ENCODE data around the gene SAMD14. TPM values are rescaled to one million over a fixed set of nuclear protein-coding genes. Genes with fewer than 3 reads are reported as not detected.
A peak's percentile ranks its signal among the peaks of the same experiment; 100 is the strongest.

Gene SAMD14
- 26.6 TPM for polyA plus RNA-seq (2013, experiment 1 of 2)
- 18.7 TPM for polyA plus RNA-seq (2013, experiment 2 of 2)

GRCh38 chr17:50129728-50130558 lies at the start of gene SAMD14:
SAMD14 (minus strand) TSS chr17:50130160; CDS start chr17:50124959, 5,201 bp downstream.
- peaks cover 7% of the 10 kb centered on the region for H3K36me3 ChIP-seq (ENCODE audit: control insufficient read depth, insufficient read depth, low read length)
- H3K4me1 ChIP-seq (ENCODE audit: control insufficient read depth, insufficient read depth, low read length, poor library complexity, severe bottlenecking) = peaks cover 29% of the 10 kb centered on the region
- peak within 1 kb of the TSS; percentile 58 for H3K4me3 ChIP-seq (ENCODE audit: extremely low read depth, insufficient read depth, low read length, poor library complexity, severe bottlenecking)
- H3K27ac ChIP-seq (ENCODE audit: low read depth, low read length, severe bottlenecking) = peak within 1 kb of the TSS; percentile 23
- no peaks in the 10 kb centered on the region for H3K9me3 ChIP-seq (ENCODE audit: control insufficient read depth, low read length)
- 1 to 2% methylated on average over 21 to 43 of the region's 84 CpGs for WGBS, 2 experiments (ENCODE audit: insufficient coverage in 2 of 2)

- WGBS, 2 experiments (ENCODE audit: insufficient coverage in 2 of 2) = 7 to 11% methylated on average over 18 to 21 of the region's 22 CpGs
- no peak overlapping the region for H3K4me3 ChIP-seq (ENCODE audit: extremely low read depth, insufficient read depth, low read length, poor library complexity, severe bottlenecking)
- H3K27ac ChIP-seq (ENCODE audit: low read depth, low read length, severe bottlenecking) = peak overlapping the region; percentile 87
Observed at GRCh38 chr17:50177983-50178834, 48.2 kb upstream of the SAMD14 start.

GRCh38 chr17:50177476-50177875 lies 47.5 kb upstream of the SAMD14 start:
- H3K27ac ChIP-seq (ENCODE audit: low read depth, low read length, severe bottlenecking) = peak overlapping the region; percentile 87

More at GRCh38 chr17:50177983-50178834, 48.2 kb upstream of the SAMD14 start:
- H3K9me3 ChIP-seq (ENCODE audit: control insufficient read depth, low read length) = no peaks in the 10 kb centered on the region
- H3K36me3 ChIP-seq (ENCODE audit: control insufficient read depth, insufficient read depth, low read length) = no peaks in the 10 kb centered on the region
- H3K4me1 ChIP-seq (ENCODE audit: control insufficient read depth, insufficient read depth, low read length, poor library complexity, severe bottlenecking) = peaks cover 35% of the 10 kb centered on the region

GRCh38 chr17:50176559-50177357 lies 46.8 kb upstream of the SAMD14 start:
- WGBS, 2 experiments (ENCODE audit: insufficient coverage in 2 of 2) = 87 to 90% methylated on average over 13 to 19 of the region's 20 CpGs
- Histone ChIP-seq H3K9me3 (ENCODE audit: control insufficient read depth, low read length) (no peaks in the 10 kb centered on the region), H3K27ac (ENCODE audit: low read depth, low read length, severe bottlenecking) (no peak overlapping the region), H3K36me3 (ENCODE audit: control insufficient read depth, insufficient read depth, low read length) (no peaks in the 10 kb centered on the region), H3K4me1 (ENCODE audit: control insufficient read depth, insufficient read depth, low read length, poor library complexity, severe bottlenecking) (peaks cover 42% of the 10 kb centered on the region), H3K4me3 (ENCODE audit: extremely low read depth, insufficient read depth, low read length, poor library complexity, severe bottlenecking) (no peak overlapping the region)

More at GRCh38 chr17:50177476-50177875, 47.5 kb upstream of the SAMD14 start:
- WGBS, 2 experiments (ENCODE audit: insufficient coverage in 2 of 2) = 90 to 96% methylated on average over 7 to 8 of the region's 10 CpGs
- Histone ChIP-seq H3K36me3 (ENCODE audit: control insufficient read depth, insufficient read depth, low read length) (no peaks in the 10 kb centered on the region), H3K4me1 (ENCODE audit: control insufficient read depth, insufficient read depth, low read length, poor library complexity, severe bottlenecking) (peaks cover 42% of the 10 kb centered on the region), H3K9me3 (ENCODE audit: control insufficient read depth, low read length) (no peaks in the 10 kb centered on the region), H3K4me3 (ENCODE audit: extremely low read depth, insufficient read depth, low read length, poor library complexity, severe bottlenecking) (no peak overlapping the region)

- H3K36me3 ChIP-seq (ENCODE audit: control insufficient read depth, insufficient read depth, low read length) = no peaks in the 10 kb centered on the region
- no peak overlapping the region for H3K4me3 ChIP-seq (ENCODE audit: extremely low read depth, insufficient read depth, low read length, poor library complexity, severe bottlenecking)
- 95 to 97% methylated on average over 11 to 12 of the region's 16 CpGs for WGBS, 2 experiments (ENCODE audit: insufficient coverage in 2 of 2)
- no peak overlapping the region for H3K27ac ChIP-seq (ENCODE audit: low read depth, low read length, severe bottlenecking)
- no peaks in the 10 kb centered on the region for H3K9me3 ChIP-seq (ENCODE audit: control insufficient read depth, low read length)
- H3K4me1 ChIP-seq (ENCODE audit: control insufficient read depth, insufficient read depth, low read length, poor library complexity, severe bottlenecking) = peaks cover 42% of the 10 kb centered on the region
Observed at GRCh38 chr17:50175035-50175807, 45.3 kb upstream of the SAMD14 start.

GRCh38 chr17:50174444-50174843 lies 44.5 kb upstream of the SAMD14 start:
- H3K4me3 ChIP-seq (ENCODE audit: extremely low read depth, insufficient read depth, low read length, poor library complexity, severe bottlenecking) = no peak overlapping the region
- WGBS, 2 experiments (ENCODE audit: insufficient coverage in 2 of 2) = 90% methylated on average over 5 of the region's 6 CpGs; no CpG with 5 or more reads in 1 of the 2 experiments
- H3K4me1 ChIP-seq (ENCODE audit: control insufficient read depth, insufficient read depth, low read length, poor library complexity, severe bottlenecking) = peaks cover 42% of the 10 kb centered on the region
- H3K27ac ChIP-seq (ENCODE audit: low read depth, low read length, severe bottlenecking) = no peak overlapping the region
- no peaks in the 10 kb centered on the region for H3K9me3 ChIP-seq (ENCODE audit: control insufficient read depth, low read length)
- H3K36me3 ChIP-seq (ENCODE audit: control insufficient read depth, insufficient read depth, low read length) = no peaks in the 10 kb centered on the region

- Histone ChIP-seq H3K9me3 (ENCODE audit: control insufficient read depth, low read length) (no peaks in the 10 kb centered on the region), H3K36me3 (ENCODE audit: control insufficient read depth, insufficient read depth, low read length) (no peaks in the 10 kb centered on the region), H3K27ac (ENCODE audit: low read depth, low read length, severe bottlenecking) (peak overlapping the region; percentile 73), H3K4me3 (ENCODE audit: extremely low read depth, insufficient read depth, low read length, poor library complexity, severe bottlenecking) (no peak overlapping the region), H3K4me1 (ENCODE audit: control insufficient read depth, insufficient read depth, low read length, poor library complexity, severe bottlenecking) (peaks cover 38% of the 10 kb centered on the region)
- 58 to 62% methylated on average over 6 of the region's 10 CpGs for WGBS, 2 experiments (ENCODE audit: insufficient coverage in 2 of 2)
Observed at GRCh38 chr17:50173335-50173941, 43.5 kb upstream of the SAMD14 start.

- Histone ChIP-seq H3K4me1 (ENCODE audit: control insufficient read depth, insufficient read depth, low read length, poor library complexity, severe bottlenecking) (peaks cover 33% of the 10 kb centered on the region), H3K36me3 (ENCODE audit: control insufficient read depth, insufficient read depth, low read length) (no peaks in the 10 kb centered on the region), H3K9me3 (ENCODE audit: control insufficient read depth, low read length) (no peaks in the 10 kb centered on the region), H3K27ac (ENCODE audit: low read depth, low read length, severe bottlenecking) (peak overlapping the region; percentile 73), H3K4me3 (ENCODE audit: extremely low read depth, insufficient read depth, low read length, poor library complexity, severe bottlenecking) (no peak overlapping the region)
- WGBS, 2 experiments (ENCODE audit: insufficient coverage in 2 of 2) = 89 to 94% methylated on average over 4 to 5 of the region's 6 CpGs
Observed at GRCh38 chr17:50172936-50173334, 43.0 kb upstream of the SAMD14 start.

GRCh38 chr17:50172130-50172529 lies 42.2 kb upstream of the SAMD14 start:
- H3K4me1 ChIP-seq (ENCODE audit: control insufficient read depth, insufficient read depth, low read length, poor library complexity, severe bottlenecking) = peaks cover 26% of the 10 kb centered on the region
- H3K36me3 ChIP-seq (ENCODE audit: control insufficient read depth, insufficient read depth, low read length) = no peaks in the 10 kb centered on the region
- H3K4me3 ChIP-seq (ENCODE audit: extremely low read depth, insufficient read depth, low read length, poor library complexity, severe bottlenecking) = no peak overlapping the region
- WGBS, 2 experiments (ENCODE audit: insufficient coverage in 2 of 2) = 83 to 94% methylated on average over 5 to 7 of the region's 11 CpGs
- no peak overlapping the region for H3K27ac ChIP-seq (ENCODE audit: low read depth, low read length, severe bottlenecking)
- no peaks in the 10 kb centered on the region for H3K9me3 ChIP-seq (ENCODE audit: control insufficient read depth, low read length)

All from mesodermal cell (in vitro differentiated cells).